H1 (cell line): ENCODE data around the gene MYO15A. TPM values are rescaled to one million over a fixed set of nuclear protein-coding genes. Genes with fewer than 3 reads are reported as not detected.
A peak's percentile ranks its signal among the peaks of the same experiment; 100 is the strongest.

ENCODE experiments used
- CEBPB ChIP-seq: IDR thresholded peaks from 2 replicates; pipeline ENCODE4 v1.6.1; 2012; ENCODE audit warnings: low read depth, low read length
- EGR1 ChIP-seq: IDR thresholded peaks from 2 replicates; pipeline ENCODE4 v1.6.1; 2011; ENCODE audit warnings: low read depth, low read length, borderline replicate concordance
- EZH2 ChIP-seq: fragments of 200-600 bp; sonication (generic); IDR thresholded peaks from 2 replicates; pipeline ENCODE4 v1.7.1; 2012; ENCODE audit warnings: low read depth, mild to moderate bottlenecking, moderate library complexity, low read length, inconsistent platforms; ENCODE audit not compliant: severe bottlenecking
- GABPA ChIP-seq: IDR thresholded peaks from 2 replicates; pipeline ENCODE4 v1.6.1; 2011; ENCODE audit warnings: mild to moderate bottlenecking, low read length, moderate library complexity, borderline replicate concordance; ENCODE audit not compliant: insufficient read depth
- HDAC2 ChIP-seq, 2 experiments: fragments of 300-600 bp in 1 of 2; sonication (generic) in 1 of 2; IDR thresholded peaks; 2 replicates each; pipeline ENCODE4 v1.6.1; 2011 to 2012; ENCODE audit warnings: low read depth in 2 of 2, low read length in 2 of 2, mild to moderate bottlenecking in 2 of 2, moderate library complexity in 2 of 2, borderline replicate concordance in 1 of 2, inconsistent platforms in 1 of 2
- RBBP5 ChIP-seq: IDR thresholded peaks from 2 replicates; pipeline ENCODE4 v1.7.1; 2012; ENCODE audit warnings: low read depth, mild to moderate bottlenecking, inconsistent platforms, low read length, moderate library complexity, borderline replicate concordance
- SAP30 ChIP-seq: fragments of 300-600 bp; sonication (generic); IDR thresholded peaks from 2 replicates; pipeline ENCODE4 v1.7.1; 2012; ENCODE audit warnings: low read length, moderate library complexity, mild to moderate bottlenecking, inconsistent platforms; ENCODE audit not compliant: insufficient read depth, insufficient replicate concordance
- SP4 ChIP-seq: IDR thresholded peaks from 2 replicates; pipeline ENCODE4 v1.6.1; 2012; ENCODE audit warnings: low read length, inconsistent platforms
- TAF7 ChIP-seq: optimal IDR thresholded peaks from 2 replicates; pipeline ENCODE3; 2011; ENCODE audit warnings: low read depth, mild to moderate bottlenecking, inconsistent platforms, low read length, moderate library complexity, borderline replicate concordance
- TCF12 ChIP-seq: IDR thresholded peaks from 2 replicates; pipeline ENCODE4 v1.6.1; 2011; ENCODE audit warnings: low read depth, mild to moderate bottlenecking, low read length
- USF2 ChIP-seq: IDR thresholded peaks from 2 replicates; pipeline ENCODE4 v1.6.1; 2011; ENCODE audit warnings: low read length, improper control_type of control experiment
- ZNF274 ChIP-seq: IDR thresholded peaks from 2 replicates; pipeline ENCODE4 v1.7.0; 2012; ENCODE audit warnings: low read length, borderline replicate concordance; ENCODE audit errors: extremely low read depth
- polyA plus RNA-seq, 7 experiments: library from polyadenylated mRNA; depleted of rRNA in 3 of 7; stranded (reverse) in 5 of 7; unstranded in 2 of 7; fragments of >200 nt in 5 of 7; fragments of 200-250 nt in 2 of 7; gene quantifications; 1 replicate in 5 of 7; 2 replicates in 1 of 7; 4 replicates in 1 of 7; pipeline versions ENCODE4 v1.2.1 to v1.2.3, GENCODE V29; 2011 to 2013; ENCODE audit warnings: missing spikeins in 2 of 7, mixed read lengths in 2 of 7
- total RNA-seq: library from RNA; stranded (reverse); fragmentation: NEBNext Ultra II Directional; extraction: Animal tissue kit (Norgen Biotek cat#: 25700); gene quantifications from 2 replicates; pipeline ENCODE4 v1.2.1, GENCODE V29; 2021

The MYO15A gene
- total and polyA plus RNA-seq, 2 of the 8 experiments (the other 6 are each of a cell fraction or from before 2014, with no cell fraction given) = 1.6 to 4.2 TPM

GRCh38 chr17:18158022-18158600, 49.6 kb downstream of the MYO15A start (continued):
- TF ChIP-seq USF2 = peak; percentile 21; the same call in 1 of the 2 replicates
- peak; percentile 80; the same call in 1 of the 2 replicates for TF ChIP-seq RBBP5
- TF ChIP-seq ZNF274 = no peak
- no peak for TF ChIP-seq EZH2
- peak; percentile 81 for TF ChIP-seq SP4
- TF ChIP-seq TCF12 = no peak
- TF ChIP-seq EGR1 = peak; percentile 96
- TF ChIP-seq GABPA = no peak
- no peak for TF ChIP-seq CEBPB
- no peak for TF ChIP-seq SAP30
- TF ChIP-seq HDAC2 (IDR thresholded peaks at IDR 0.05; ENCODE audit: borderline replicate concordance in 1 of 2, low read depth in 2 of 2, low read length in 2 of 2) = no peak
- TF ChIP-seq TAF7 = no peak
